ENCODE data around the gene ZNF213.

GRCh38 chr16:3088450-3088849 lies 46.4 kb upstream of the ZNF213 start:
- TF ChIP-seq CTCF (optimal IDR thresholded peaks at IDR 0.05 in 1 of 3, IDR thresholded peaks at IDR 0.05 in 1 of 3, conservative IDR thresholded peaks at IDR 0.05 in 1 of 3; ENCODE audit: extremely low read depth in 1 of 3, insufficient read depth in 2 of 3, low read length in 3 of 3), result no peak
- no peak for TF ChIP-seq EZH2 (IDR thresholded peaks at IDR 0.05; ENCODE audit: low read length)

Data from keratinocyte (primary cell).